LNCAP (cell line): ENCODE measurements around the gene SSU72.

ENCODE experiments used
- CTCF ChIP-seq: fragments of 450-650 bp; IDR thresholded peaks from 2 replicates; pipeline ENCODE4 v1.5.1; 2017; ENCODE audit warnings: mild to moderate bottlenecking

The SSU72 gene

GRCh38 chr1:1615256-1616044 is 40.8 kb upstream of the SSU72 start, which contains the start of gene MIB2:
TSS of gene MIB2 (plus strand) at chr1:1615500. CDS start at chr1:1623453, 7,953 bp downstream.
- no peak for TF ChIP-seq CTCF

- TF ChIP-seq CTCF: no peak
These were observed 40.2 kb upstream of the SSU72 start for GRCh38 chr1:1614954-1615255.

GRCh38 chr1:1614204-1614953 is 39.7 kb upstream of the SSU72 start:
- no peak for TF ChIP-seq CTCF

- no peak for TF ChIP-seq CTCF
These were observed 38.9 kb upstream of the SSU72 start for GRCh38 chr1:1613509-1614082.

GRCh38 chr1:1612104-1612400 is 37.4 kb upstream of the SSU72 start:
- TF ChIP-seq CTCF: no peak

GRCh38 chr1:1610796-1611195 is 36.1 kb upstream of the SSU72 start:
- no peak for TF ChIP-seq CTCF

DNA sequence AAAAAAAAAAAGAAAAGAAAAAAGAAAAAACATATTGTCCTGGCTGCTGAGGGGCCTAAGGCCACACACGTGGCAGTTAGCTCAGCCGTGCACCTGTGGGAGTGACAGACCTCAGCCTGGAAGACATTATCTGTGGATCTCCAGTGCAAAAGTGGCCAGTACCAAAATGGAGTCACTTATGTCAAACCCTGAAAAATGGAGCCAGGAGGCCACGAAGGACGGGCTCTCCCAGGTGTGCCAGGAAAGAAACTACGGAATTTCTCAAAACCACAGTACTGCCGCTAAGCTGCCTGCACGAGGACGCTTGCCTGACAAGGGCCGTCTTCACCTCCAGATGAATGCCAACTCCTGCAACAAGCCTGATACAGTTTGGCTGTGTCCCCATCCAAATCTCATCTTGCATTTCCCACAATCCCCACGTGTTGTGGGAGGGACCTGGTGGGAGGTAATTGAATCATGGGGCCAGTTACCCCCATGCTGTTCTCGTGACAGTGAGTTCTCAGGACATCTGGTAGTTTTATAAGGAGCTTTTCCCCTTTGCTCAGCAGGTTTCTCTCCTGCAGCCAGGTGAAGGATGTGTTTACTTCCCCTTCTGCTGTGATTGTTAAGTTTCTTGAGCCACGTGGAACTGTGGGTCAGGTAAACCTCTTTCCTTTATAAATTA is 35.3 kb upstream of the SSU72 start:
- no peak for TF ChIP-seq CTCF
